Measurements from ENCODE around the gene BICD2.

DNA sequence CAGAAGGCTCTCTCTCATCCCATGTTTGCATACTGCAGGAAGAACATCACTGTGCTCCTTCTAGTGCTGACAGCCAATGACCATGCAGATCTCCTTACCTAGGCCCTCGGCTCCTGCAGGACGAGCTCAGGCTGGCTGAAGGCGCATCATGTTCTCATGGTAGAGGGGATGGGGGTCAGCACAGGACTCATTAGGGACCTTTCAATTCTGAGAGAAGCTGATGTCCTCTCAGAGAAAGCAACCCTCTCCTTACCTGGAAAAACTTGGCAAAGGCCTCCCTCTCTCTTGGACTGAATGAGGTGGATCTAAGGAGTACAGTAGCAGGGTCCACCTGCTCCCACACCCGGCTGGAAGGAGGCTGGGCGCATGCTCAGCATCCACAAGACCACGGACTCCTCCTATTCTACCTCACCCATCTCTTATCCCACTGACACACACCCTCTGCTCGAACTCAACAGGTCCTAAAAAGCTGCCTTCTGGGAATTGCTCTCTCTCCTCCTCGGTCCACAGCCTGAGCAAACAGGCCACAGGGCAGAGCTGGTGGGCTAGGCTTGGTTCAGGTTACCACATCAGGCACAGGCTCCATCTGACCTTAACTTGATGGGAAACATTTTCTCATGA lies 97.6 kb downstream of the BICD2 start:
- TF ChIP-seq EP300 (IDR thresholded peaks at IDR 0.05): no peak
- TF ChIP-seq, protein P1, sequence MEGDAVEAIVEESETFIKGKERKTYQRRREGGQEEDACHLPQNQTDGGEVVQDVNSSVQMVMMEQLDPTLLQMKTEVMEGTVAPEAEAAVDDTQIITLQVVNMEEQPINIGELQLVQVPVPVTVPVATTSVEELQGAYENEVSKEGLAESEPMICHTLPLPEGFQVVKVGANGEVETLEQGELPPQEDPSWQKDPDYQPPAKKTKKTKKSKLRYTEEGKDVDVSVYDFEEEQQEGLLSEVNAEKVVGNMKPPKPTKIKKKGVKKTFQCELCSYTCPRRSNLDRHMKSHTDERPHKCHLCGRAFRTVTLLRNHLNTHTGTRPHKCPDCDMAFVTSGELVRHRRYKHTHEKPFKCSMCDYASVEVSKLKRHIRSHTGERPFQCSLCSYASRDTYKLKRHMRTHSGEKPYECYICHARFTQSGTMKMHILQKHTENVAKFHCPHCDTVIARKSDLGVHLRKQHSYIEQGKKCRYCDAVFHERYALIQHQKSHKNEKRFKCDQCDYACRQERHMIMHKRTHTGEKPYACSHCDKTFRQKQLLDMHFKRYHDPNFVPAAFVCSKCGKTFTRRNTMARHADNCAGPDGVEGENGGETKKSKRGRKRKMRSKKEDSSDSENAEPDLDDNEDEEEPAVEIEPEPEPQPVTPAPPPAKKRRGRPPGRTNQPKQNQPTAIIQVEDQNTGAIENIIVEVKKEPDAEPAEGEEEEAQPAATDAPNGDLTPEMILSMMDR (IDR thresholded peaks at IDR 0.05): no peak

Measured in tibial nerve (tissue), 4 donors.